Endometrium (tissue), 2 donors: Measurements from ENCODE around the gene HOXC10.

Source experiments
- FAIRE-seq: peaks from 2 replicates; lab custom pipeline; 2012; peaks lifted over from hg19 to GRCh38; lab: Jason Lieb, UNC
- donor health status: control.
- donor health status: control.

The HOXC10 gene

DNA sequence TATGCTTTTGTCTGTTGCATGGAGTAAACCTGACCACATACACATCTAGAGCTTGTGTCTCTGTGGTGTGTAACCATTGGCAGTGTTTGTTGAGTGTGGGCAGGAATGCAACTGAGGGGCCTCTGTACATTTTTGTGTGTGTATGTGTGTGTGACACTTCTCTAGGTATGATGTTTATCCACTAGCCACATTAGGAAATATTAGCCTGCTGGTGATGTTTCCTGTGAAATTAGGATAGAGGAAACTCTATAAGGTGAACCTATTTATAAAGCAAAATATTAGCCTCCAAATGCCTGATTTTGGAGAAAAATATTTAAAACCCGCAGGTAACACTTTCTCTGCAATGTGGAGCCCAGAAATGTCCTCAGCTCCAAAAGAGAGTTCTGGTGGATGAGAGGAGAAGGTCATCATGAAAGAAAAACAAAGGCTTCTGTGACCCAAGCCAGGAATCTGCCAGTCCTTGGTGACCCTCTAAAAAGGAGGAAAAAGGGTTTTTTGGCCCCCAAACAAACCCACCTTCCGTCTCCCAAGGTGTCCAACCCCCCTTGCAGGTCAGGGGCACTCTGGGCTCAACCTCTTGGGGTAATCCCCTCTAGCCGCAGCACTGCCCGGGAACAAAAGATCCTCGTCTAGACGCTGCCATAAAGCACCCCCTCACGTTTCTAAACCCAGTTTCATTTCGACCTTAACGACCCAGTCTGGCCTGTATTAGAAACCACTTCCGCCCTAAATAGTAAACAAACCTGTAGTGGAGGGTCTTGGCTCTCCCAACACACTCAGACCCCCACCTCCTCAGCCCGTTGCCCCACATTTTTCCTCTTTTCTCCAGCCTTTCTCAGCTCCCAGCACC, 7.1 kb upstream of the HOXC10 start:
- no peak for FAIRE-seq

DNA sequence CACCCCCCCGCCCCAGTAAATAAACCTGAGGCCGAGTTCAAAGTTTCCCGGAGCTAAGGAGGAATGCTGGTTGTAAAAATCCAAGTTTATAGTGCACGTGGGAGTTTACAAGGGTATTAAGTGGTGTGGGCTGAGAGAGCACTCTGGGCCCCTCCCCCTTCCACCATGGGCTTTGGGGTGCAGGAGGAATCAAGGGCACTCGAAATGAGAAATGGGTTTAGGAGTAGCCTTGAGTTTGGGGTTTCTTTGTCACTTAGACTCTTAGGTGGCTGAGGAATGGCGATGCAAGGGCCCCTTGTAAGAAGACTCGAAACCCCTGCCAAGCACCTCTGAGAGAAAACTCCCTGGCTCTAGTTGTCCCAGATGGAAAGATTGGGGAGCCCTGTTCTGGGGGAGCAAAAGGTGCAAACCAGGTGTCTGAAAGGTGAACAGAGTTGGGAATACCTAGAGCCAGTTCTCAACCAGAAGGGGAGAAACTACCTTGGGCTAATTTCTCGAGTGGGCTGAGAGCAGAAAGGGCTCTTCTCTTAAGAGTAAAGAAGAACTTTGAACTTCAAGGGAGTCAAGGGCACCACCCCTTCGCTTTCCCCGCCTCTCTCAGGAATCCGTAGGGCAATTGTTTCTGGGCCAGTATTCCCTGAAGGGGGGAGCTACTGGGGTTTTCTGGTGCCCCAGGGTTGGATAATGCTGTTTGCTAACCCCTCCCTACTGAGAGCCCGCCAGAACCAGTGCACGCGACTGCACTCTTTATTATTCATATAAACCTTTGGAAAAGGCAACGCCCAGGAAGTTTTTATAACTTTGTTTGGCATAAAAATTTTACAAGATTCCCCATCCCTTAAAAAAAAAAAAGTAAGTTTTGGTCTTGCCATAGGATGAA, 6.2 kb upstream of the HOXC10 start:
- no peak for FAIRE-seq

DNA sequence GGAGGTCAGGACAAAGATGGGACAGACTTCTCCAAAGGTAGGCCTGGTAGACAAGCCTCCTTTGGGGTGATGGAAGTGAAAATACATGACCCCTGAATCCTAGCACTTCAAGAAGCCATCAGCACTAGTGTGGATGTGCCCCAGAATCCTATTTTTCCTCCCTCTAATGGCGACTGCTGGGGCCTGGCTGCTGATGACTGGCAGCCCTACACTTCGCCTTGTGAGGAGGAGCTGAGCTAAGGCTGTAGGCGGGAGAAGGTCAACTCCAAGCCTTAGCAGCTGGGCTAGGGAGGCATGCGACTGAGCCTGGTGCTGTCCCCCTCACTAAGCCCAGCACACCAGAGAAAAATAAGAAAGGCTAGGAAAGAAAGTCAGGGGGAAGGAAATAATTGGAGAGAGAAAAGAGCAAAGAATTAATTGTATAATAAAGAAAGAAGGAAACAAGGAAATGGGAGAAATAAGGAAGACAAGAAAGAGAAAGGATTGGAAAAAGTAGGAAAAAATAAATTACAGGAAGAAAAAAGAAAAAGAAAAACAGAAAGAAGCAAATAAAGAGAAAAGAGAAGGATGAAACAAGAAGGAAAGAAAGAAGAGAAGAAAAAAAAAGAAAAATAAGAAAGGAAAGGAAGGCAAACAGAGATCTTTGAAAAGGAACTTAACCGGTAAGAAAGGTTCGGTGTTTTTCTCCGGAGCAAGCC, 4.7 kb upstream of the HOXC10 start:
- no peak for FAIRE-seq

DNA sequence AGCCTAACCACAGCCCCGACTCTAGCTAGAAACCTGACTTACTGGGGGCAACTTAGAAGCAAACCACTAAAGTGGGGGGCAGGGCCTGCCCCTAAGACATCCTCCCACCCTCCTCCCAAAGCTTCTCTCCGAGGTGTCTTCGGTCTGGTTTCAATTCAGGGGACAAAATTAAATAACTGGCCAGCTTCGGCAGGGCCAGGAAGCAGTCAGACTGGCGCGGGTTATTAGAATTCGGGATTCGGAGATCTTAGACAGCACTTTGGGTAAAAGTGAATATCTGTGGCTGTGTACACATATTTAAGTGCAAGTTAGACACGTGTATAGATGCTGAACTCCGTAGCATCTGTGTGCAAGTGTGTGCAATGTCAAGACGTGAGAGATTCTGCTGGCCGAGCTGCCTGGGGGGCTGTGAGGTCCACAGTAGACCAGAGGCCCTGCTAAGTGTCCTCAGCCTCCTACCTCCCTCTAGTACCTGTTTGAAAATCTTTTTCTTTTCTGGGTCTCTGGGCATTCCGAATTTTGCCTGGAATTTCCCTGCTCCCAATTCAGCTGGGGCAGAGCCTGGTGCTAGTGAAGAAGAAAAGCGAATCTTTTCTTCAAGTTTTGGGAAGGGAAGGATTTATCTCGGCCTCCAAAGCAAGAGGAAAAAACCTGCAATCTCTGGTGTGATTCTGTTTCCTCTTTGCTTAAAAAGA, 4.0 kb upstream of the HOXC10 start:
- FAIRE-seq = no peak

DNA sequence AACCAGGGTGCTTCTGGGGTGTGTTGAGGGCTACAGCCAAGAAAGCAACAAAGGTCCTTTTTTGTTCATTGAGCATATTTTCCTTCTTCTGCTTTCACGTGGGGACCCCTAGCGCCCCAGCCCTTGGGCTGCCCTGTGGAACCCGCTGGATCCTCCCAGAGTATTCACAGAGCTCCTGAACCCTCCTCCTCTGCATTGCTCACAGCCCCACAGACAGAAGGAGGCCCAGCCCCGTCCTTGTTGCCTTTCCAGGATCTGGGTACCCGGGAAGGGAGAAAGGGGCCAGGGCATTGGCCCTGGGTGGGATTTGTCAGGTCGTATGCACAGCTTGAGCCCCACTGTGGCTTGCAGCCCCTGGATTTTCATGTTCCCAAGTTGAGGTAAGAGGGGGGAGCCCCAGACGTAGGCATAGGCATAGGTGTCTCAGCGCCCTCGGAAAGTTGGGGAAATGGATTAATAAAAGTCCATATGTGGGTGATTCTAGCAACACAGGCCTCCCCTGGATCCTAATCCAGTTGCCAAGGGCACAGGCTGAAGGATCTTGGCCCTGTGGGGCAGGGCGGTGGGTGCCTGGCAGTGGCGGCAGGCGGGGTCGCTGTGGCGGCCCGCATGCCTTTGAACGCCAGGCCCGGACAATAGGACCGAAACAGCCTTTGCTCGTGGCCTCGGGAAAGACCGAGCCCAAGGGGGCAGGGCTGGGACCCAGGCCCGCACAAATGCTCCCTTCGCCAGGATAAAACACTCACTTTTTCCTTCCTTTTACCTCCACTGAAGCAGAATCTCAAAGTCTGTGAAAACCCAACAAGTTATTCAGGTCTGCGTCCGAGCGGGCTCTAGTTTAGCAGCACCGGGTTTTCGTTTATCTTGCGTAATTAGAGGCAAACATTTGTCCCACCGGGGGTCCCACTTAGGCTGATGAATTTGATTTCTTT, 3.0 kb upstream of the HOXC10 start:
- FAIRE-seq = no peak

DNA sequence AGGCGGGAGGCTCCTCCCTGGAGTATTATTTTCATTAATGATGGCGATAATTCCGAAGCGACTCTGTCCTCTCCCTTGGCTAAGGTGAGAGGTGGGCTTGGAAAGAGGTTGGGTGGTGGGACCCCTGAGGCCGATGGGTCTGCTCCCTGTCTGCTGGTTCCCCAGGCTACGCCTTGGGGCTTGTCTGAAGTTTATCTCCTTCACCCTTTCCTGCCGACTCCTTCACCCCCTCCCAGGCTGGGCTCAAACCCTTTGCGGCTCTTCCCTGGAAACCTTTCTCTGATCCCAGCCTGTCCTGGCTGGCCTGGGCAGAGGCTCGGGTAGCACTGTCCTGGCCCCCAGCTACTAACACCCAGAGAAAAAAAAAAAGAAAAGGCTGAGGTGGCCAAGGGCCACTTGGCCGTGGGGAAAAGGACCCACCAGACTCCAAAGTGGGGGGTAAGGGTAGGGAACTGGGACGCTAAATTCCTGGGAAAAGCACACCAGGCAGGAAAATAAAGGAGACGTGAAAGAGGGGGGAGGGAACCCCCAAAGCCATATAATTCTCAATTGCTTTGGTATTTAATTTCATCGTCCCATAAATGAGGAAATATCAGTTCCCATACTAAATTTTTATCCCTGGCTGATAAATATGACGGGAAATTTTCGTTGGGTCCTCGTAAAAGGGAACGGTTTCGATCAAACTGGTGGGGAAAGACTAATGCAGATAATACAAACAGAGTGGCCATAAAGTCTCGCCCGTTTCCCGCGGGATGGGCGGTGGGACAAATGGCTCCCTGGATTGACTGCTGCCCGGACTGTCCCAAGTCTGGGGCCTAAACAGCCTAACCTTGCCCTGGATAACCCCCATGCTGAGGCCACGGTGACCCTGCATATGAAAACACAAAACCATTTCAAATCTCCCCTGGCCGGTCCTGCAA, 2.0 kb upstream of the HOXC10 start:
- FAIRE-seq = no peak

DNA sequence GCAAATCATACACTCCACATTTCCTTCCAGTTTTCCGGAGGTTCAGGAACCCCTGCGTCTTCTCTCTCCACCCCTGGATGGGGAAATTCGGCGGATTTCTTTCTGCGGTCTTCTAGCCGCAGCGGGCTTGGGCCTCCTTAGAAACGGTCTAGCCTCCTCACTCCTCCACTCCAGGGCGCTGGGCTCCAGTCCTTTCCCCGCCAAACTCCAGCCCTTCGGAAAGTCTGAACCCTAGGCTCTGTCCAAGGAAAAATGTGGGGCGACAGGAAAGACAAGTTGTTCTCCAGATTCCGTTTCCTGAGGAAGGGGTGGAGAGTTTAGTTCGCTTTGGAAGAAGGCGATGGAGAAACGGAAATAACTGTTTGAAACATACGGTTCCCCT, 1.4 kb upstream of the HOXC10 start:
- FAIRE-seq = no peak

DNA sequence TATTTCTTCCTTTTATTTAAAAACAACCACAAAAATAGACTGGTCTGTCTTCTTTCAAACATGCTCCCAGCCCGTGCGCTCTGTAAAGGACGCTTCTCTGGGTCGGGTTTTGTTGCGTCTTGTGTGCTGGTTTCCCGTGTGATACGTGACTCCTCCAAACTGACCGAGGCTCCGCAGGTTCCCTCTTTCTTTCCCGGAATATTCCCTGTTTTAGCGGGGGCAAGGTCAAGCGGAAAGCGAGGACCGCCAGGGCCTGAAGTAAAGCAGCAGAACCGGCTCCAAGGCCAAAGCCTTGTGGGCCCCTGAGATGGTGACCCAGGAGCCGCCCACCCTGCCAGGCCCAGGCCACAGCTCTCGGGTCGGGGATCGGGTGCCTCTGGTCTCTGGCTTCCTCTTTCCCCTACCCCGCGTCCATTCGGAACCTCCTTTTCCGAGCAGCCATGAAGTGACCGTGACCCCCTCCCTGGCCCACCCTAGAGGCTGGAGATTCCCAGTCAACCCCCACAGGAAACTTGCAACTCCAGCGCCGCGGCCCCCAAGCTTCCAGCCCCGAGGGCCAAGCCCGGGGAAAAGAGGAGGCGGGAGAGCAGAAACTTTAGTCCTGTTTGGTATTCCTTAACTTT, 885 bp upstream of the HOXC10 start:
- no peak for FAIRE-seq

DNA sequence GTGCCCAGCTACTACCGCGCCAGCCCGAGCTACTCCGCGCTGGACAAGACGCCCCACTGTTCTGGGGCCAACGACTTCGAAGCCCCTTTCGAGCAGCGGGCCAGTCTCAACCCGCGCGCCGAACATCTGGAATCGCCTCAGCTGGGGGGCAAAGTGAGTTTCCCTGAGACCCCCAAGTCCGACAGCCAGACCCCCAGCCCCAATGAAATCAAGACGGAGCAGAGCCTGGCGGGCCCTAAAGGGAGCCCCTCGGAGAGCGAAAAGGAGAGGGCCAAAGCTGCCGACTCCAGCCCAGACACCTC, 697 bp downstream of the HOXC10 start:
- FAIRE-seq = no peak

DNA sequence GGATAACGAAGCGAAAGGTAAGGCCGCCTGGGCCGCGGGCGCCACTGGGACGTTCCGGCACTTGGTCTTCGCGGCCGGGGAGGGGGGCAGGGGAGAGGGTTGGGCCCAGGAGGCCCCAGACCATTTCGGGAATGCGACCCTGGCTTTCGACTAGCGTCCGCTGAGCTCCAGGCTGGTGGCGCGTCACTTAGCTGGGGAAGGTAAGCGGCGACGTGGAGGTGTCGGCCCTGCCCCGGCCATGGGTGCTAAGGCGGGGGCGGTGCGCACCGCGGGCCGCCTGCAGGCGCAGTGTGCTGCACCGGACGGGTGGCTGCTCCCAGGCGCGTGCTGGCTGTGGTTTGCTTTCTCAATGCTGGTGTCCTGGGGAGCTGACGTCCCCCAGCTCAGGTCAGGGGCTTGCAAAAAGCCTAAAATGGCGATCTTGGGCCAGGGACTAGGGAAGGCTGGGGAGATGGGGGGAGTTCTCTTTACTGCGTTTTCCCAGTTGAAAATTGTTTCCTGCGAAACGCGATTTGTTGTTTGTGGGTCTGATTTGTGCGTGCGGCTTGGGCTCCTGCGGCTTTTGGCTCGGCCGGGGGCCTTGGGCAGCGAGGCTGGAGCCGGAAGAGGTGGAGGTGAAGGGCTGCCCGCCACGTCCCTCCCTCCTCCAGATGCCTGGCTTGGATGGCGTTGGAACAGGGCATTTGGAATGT, 1.2 kb downstream of the HOXC10 start:
- no peak for FAIRE-seq

DNA sequence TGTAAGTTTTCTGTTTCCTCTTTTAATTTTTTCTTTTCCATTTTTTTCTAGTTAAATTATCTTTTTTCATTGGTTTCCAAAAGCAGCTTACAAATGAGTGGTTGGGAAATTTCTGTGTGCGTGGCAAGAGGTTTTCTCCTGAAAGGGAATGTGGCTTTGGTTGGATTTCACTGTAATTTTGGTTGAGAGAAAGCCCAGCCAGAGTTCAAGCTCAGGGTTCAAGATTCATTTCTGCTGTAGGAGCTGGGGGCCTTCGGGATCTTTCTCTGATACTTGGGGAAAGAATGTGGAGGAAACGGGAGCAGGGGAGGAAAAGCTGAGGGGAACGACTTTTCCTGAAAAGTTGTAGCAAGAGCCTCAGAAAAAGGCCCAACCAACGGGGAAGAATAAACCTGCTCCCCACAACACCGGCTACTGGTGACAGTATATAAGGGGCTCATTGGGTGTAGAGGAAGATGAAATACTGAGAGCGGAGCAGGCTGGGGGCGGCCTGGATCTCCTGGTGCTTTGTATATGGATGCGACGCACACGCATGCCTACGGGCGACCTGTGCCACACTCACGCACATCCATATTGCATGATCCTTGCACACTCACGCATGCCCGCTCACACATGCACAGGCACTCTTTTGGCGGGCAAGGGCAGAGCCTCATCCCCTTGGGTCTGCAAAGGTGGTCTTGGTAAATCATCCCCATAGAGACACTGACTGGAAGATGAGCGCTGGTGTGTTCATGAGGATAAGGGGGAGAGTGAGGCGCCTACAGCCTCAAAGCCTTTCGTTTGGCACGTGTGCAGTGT, 1.9 kb downstream of the HOXC10 start:
- FAIRE-seq = no peak

DNA sequence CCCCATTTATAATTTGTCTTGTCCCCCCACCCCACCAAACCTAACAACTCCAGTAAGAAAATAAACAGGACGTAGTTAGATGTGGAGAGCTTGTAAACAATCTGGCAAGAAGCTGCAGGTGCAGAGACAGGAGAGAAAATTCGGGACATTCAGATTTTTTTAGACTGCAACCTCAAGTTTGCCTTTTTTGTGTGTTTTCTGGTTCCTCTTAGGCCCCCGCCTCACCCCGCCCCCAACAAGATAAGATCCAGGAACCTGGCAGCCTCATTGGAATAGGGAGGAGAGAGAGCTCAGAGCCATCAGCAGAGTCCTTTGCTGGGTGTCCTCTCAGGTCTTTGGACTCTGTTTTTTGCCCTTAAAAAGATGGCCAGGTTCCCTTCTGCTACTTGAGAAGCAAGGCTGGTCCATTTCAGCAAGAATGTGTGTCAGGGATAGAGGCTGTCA, 2.9 kb downstream of the HOXC10 start:
- no peak for FAIRE-seq

DNA sequence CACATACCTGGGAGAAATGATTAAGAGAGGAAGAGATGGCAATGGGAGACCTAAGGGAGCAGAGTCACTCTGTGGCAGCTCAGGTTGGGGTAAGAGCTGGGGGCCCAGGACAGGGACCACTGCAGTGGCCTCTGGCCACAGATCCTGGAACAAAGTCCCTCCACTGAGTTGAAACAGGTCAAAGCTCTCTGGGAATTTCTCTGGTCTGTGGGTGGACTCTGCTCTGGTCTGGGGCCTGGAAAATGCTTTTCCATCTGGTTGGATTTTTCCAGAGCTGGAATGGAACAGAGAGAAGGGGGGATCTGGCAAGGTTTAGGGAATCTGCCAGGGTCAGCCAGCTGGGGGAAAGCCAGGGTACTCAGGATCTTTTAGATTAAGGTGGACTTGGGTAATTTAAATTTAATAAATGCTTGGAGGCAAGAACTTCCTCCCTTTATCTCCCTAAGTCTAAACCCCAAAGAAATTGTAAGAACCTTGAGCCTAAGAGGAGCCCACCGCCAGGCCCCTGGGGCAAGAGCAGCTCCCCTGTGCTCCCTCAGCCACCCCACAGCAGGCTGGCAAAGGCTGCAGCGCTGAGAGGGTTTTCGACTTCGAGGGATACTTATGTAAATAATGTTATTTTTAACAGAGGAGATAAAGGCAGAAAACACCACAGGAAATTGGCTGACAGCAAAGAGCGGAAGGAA, 3.7 kb downstream of the HOXC10 start:
- no peak for FAIRE-seq

DNA sequence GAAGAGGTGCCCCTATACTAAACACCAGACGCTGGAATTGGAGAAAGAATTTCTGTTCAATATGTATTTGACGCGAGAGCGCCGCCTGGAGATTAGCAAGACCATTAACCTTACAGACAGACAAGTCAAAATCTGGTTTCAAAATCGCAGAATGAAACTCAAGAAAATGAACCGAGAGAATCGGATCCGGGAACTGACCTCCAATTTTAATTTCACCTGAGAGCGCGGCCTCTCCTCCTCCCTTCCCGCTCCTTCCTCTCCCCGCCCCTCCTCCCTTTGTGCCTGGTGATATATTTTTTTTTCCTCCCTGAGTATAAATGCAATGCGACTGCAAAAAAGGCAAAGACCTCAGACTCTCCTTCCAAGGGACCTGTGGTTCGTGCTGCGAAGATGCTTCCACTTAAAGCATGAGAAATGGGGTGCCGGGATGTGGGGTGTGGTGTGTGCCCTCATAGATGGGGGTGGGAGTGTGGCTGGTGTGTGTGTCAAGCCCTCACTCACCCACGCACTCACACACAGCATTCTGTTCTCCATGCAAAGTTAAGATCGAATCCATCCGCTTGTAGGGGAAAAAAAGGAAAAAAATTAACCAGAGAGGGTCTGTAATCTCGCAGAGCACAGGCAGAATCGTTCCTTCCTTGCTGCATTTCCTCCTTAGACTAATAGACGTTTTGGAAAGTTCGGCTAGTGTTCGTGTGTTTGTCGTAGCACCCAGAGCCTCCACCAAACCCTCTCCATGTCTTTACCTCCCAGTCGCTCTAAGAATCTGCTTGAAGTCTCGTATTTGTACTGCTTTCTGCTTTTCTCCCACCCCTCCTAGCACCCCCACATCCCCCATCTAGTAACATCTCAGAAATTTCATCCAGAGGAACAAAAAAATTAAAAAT, 4.5 kb downstream of the HOXC10 start:
- FAIRE-seq = no peak

DNA sequence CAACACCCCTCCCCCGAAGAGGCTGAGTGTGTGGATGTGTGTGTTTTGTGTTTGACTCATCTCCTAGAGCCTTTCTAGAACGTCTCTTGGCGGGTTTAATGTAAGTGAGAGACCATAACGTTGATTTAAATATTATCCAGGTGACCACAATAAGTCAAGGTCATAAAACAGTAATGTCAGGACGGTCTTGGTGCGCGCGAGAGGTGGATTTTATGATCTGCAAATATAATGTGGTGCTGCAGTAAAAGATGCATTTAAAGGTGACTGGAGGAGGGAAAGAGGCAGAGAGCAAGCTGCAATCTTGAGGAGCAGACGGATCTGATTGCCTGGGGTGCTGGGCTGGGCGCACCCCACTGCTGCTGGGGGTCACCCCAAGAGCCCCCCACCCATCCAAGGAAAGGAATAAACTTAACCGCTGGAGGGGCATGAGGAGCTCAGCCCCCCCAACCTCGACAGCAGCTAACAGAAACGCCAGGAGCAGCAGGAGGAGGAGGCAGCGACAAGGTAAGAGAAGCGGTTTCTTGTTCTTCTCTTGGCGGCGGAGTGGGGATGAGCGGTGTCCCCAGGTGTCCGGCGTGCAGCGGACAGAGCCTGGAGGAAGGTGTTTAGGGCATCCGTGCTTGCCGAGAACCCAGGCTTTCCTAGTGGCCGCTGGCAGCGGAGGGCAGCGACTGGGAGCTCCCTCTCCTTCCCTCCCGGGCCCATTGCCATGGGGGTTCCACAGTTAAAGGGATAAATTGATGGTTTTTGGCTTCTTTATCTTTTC, 5.5 kb downstream of the HOXC10 start:
- FAIRE-seq = no peak

DNA sequence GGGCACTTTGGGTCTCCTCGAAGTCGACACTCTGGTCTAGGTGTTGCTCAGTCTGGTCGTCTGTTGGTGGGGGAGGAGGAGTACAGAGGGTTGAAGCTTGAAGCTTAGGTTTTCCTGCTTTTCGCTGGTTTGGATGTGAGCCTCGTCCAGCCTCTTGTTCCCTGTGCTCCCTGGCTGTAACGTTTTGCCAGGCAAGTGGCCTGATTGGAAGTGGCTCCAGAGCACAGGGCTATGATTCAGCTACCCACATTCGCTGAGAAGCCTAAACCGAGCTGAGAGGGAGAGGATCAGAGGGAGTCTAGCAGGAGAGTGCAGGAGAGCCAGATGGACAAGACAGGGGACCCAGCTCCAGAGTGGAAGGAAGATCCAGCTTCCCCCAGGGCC, 6.1 kb downstream of the HOXC10 start:
- no peak for FAIRE-seq
